Occipital lobe (tissue), 2 donors: ENCODE measurements around the gene MRPL49. TPM values are rescaled to one million over a fixed set of nuclear protein-coding genes. Genes with fewer than 3 reads are reported as not detected.

Source experiments
- DNase-seq: peaks from one replicate; lab custom pipeline; 2025; lab: John Stamatoyannopoulos, UW
- total RNA-seq: library from RNA; depleted of rRNA; stranded (reverse); fragments of >200 nt; gene quantifications from one replicate; pipeline ENCODE4 v1.2.3, GENCODE V29; 2014

Gene MRPL49
- total RNA-seq, 1 donor from 2014 or later = 26.4 TPM

DNA sequence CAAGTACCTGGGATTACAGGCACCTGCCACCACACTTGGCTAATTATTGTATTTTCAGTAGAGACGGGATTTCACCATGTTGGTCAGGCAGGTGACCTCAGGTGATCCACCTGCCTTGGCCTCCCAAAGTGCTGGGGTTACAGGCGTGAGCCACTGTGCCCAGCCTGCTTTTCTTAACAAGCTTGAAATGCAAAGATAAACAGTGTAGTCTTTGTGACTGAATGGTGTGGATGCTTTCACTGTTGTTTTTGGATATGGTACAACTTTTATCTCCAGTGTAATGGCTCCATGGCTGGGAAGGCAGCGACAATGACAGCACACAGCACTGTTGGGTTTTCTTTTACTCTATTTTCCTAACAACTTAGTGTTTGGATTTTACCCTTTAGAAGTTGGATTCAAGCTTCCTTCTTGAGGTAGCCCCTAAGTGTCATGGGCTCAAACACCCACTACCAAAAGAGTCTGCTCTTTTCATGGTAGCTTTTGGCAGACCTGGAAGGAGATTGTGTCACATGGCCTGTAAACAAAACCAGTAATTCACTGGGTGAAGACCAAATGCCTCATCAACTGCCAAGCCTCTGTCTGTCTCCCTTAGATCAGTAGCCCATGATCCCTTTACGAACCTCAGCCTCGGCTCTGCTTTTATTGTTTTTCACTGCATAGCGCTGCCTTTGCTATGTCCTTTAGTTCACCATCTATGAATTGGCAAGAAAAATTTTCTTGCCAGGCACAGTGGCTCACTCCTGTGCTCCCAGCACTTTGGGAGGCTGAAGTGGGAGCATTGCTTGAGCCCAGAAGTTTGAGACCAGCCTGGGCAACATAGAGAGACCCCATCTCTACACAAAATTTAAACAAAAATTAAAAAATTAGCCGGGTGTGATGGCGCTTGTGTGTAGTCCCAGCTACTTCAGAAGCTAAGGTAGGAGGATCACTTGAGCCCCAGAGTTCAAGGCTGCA lies 19.7 kb upstream of the MRPL49 start:
- no peak for DNase-seq

DNA sequence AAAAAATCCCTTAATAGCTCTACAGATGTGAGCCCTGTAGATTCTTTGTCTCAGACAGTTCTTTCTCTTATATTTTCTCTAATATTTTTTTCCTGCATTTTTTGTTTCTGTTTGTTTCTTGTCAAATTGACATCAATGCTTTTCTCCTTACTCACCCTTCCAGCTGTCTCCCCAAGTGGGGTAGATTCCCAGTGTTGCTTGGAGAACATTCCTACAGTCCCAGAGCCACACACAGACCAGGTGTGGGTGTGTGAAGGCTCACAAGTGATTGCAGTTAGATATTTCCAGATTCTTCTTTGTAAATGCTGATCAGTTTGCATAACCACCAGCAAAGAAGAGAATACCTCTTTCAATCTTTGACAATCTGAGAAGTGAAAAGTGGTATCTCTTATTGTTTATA lies 18.6 kb upstream of the MRPL49 start:
- no peak for DNase-seq

DNA sequence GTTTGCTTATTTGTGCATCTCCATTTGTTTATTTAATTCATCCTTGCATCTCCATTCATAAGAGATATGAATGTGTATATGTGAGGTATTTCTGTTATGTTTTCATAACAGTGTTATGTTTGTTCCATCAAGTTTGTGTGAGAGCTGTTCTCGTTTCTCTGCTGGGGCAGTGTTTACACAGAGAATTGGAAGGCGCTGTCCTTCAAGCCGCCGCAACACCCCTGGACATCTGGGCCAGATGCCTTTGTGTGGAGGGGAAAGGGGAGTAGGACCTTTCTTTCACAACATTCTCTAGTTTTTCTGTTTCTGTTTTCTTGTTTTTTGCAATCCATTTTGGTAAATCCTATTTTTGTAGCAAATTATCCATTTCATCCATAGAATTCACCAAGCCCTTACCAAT lies 17.5 kb upstream of the MRPL49 start:
- no peak for DNase-seq

DNA sequence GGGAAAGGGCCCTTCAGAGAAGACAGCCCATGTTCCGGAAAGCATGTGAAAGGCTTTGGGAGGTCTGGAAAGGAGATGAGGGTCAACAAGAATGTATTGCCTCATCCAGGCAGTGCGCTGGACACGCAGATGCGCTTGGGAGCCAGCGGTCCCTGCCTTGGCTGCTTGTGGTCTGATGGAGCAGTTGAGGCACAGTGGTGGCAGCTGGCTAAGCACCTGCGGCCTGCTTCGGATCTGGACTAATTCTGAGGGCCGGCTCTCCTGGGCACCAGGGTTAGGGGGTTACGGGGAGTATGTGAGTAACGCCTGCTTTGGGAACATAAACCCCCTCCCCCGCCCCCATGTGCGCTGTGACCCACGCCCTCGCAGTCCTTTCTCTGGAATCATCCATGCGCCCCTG lies 15.0 kb upstream of the MRPL49 start:
- DNase-seq = no peak

DNA sequence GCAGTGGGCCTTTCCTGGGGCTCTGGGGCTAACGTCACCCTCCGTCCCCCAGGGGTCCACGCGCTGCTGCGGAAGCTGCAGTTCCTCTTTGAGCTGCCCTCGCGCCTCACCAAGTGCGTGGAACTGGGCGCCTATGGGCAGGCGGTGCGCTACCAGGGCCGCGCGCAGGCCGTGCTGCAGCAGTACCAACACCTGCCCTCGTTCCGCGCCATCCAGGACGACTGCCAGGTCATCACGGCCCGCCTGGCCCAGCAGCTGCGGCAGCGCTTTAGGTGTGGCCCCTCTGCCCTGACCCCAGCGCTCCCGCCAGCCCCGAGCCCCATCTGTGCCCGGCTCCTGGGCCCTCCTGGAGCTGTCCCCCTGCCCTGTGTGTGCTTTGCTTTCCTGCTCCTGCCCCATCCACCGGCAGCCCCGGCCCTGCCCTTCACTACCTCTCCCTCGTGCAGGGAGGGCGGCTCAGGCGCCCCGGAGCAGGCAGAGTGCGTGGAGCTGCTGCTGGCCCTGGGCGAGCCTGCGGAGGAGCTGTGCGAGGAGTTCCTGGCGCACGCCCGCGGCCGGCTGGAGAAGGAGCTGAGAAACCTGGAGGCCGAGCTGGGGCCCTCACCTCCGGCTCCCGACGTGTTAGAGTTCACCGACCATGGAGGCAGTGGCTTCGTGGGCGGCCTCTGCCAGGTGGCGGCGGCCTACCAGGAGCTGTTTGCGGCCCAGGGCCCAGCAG lies 14.2 kb upstream of the MRPL49 start:
- DNase-seq = no peak

DNA sequence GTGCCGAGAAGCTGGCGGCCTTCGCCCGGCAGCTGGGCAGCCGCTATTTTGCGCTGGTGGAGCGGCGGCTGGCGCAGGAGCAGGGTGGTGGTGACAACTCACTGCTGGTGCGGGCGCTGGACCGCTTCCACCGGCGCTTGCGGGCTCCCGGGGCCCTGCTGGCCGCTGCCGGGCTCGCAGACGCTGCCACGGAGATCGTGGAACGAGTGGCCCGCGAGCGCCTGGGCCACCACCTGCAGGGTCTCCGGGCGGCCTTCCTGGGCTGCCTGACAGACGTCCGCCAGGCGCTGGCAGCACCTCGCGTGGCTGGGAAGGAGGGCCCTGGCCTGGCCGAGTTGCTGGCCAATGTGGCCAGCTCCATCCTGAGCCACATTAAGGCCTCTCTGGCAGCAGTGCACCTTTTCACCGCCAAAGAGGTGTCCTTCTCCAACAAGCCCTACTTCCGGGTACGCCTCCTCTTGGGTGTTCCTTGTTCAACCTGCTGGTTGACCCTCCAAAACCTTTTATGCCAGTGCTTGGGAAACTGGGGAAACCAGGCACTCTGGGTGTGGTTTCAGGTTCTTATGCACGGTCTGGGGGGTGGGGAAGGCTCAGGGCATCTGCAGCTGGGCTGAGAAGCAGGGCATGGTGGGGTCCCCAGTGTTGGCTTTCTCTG lies 13.5 kb upstream of the MRPL49 start:
- DNase-seq = no peak

DNA sequence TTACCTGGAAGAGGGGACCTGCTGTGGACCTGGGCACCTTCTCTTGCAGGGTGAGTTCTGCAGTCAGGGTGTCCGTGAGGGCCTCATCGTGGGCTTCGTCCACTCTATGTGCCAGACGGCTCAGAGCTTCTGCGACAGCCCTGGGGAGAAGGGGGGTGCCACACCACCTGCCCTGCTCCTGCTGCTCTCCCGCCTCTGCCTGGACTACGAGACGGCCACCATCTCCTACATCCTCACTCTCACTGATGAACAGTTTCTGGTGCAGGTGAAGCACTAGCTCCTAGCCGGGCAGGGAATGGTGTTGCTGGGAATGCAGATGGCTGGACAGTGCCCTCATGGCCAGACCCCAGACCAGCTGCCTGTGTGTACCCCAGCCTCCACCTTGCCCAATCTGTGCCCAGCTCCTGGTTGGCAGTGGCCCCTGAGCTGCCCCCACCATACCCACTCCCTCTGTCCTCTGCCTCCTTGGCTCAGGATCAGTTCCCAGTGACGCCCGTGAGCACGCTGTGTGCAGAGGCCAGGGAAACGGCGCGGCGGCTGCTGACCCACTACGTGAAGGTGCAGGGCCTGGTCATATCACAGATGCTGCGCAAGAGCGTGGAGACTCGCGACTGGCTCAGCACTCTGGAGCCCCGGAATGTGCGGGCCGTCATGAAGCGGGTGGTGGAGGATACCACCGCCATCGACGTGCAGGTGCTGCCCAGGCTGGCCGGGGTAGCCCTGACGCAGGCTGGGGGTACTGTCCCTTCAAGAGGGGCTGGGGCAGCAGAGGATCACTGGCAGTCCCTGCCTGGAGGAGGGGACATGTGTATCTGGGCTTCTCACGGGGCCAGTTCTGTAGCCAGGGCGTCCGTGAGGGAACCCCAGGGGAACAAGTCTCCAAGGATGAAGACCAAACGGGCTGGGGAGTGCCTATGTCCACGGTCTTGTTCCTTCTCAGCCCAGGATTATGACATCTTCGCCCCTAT lies 12.6 kb upstream of the MRPL49 start:
- no peak for DNase-seq

DNA sequence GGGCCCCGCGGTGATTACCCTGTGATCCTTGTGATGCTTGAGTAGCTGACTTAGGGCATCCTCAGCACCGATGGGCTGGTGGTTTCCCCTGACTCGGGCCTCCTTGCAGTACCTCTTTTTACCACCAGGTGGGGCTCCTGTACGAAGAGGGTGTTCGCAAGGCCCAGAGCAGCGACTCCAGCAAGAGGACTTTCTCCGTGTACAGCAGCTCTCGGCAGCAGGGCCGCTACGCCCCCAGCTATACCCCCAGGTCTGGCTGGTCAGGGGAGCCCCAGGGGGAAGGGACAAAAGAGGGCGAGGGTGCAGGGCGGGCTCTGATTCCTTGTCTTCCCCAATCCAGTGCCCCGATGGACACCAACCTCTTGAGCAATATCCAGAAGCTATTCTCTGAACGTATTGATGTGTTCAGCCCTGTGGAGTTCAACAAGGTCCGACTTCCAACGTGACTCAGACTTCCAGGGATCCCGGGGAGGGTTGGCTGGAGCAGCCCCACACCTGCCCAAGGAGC lies 11.7 kb upstream of the MRPL49 start:
- DNase-seq = peak; percentile 81

DNA sequence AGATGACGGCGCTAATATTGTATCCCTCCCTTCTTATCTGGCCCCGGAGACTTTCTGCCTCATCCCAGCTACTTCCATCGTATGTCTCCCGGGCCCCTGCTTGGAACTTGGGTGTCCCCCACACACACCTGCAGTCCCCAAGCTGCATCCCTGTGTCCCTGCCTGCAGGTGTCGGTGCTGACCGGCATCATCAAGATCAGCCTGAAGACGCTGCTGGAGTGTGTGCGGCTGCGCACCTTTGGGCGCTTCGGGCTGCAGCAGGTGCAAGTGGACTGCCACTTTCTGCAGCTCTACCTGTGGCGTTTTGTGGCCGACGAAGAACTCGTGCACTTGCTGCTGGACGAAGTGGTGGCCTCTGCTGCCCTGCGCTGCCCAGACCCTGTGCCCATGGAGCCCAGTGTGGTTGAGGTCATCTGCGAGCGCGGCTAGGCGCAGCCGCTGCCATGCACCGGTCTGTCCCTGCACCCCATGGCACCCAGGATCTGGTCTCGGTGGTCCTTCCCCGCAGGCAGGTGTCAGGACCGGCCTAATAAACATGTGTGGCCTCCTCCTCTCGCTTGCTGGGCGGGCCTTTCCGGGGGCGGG lies 10.9 kb upstream of the MRPL49 start:
- DNase-seq = no peak

DNA sequence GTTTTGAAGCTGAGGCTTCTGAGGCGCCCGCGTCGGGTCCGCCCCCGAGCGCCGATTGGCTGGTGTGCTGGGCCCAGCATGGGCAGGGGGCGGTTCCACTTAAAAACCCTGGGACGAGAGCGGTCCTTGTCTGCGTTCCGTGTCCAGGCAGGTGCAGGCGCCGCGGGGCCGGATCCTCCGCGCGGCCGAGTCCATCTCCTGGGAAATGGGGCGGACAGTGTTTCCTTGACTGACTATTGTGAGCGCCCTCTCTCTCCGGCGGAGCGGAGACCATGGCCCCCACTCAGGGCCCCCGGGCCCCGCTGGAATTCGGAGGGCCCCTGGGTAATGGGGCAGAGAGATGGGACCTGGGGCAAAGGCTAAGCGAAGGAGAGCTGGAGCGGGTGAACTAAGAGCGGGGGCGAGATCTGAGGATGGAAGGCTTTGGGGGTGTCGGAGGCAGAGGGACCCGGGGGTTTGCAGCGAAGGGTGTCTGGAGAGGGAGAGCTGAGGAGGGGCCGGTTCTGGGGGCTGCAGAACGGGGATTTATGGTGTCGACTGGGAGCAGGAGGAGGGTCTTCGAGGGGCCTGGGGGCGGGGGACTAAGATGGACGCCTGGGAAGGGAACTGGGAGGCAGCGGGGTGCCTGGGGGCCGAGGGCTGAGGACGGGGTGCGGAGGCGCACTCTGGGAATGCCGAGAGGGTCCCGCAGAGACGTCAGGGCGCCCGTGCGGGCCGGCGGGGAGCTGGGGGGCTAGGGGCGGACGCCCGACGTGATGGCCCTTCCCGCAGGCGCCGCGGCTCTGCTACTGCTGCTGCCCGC lies 10.2 kb upstream of the MRPL49 start, which contains the start of gene TM7SF2:
Gene TM7SF2, plus strand, starts transcription at position 129 of the 802 bp plus-strand sequence. Its CDS starts 144 bp downstream, at position 273.
- peak; percentile 96 for DNase-seq

DNA sequence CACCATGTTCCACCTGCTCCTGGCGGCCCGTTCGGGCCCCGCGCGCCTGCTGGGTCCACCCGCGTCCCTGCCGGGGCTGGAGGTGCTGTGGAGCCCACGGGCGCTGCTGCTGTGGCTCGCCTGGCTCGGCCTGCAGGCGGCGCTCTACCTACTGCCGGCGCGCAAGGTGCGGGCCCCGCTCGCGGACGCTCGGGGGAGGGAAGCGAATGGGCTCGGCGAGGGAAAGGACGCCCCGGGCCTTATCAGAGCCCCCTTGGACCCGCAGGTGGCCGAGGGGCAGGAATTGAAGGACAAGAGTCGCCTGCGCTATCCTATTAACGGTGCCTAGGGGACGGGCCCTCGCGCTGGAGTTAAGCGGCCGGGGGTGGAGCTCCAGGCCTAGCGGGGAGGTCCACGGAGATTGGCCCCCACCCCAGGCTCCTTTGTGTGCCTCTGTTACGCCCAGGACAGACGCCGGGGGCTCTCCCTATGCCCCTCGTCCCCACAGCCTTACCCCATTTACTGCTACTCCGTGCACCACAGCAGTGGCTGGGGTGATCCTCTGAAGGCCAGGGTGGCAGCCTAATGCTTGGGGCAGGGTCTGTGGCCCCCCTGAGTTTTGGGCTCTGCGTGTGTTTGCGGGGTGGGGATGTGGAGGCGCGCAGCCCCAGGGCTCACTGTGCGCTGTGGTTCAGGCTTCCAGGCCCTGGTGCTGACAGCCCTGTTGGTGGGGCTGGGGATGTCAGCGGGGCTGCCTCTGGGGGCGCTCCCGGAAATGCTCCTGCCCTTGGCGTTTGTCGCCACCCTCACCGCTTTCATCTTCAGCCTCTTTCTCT lies 9.4 kb upstream of the MRPL49 start:
- peak; percentile 34 for DNase-seq

DNA sequence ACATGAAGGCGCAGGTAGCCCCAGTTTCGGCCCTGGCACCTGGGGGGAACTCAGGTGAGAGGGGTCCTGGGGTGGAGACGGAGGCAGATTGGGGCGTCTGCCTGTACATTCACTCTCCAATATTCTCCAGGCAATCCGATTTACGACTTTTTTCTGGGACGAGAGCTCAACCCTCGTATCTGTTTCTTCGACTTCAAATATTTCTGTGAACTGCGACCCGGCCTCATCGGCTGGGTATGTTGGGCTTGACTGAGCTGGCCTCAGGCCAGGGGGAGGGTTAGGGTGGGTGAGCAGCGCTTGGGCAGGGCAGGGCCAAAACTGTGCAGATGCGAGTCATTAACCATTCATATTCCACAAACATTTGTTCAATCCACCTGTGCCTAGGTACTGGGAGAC lies 8.8 kb upstream of the MRPL49 start:
- DNase-seq = no peak

DNA sequence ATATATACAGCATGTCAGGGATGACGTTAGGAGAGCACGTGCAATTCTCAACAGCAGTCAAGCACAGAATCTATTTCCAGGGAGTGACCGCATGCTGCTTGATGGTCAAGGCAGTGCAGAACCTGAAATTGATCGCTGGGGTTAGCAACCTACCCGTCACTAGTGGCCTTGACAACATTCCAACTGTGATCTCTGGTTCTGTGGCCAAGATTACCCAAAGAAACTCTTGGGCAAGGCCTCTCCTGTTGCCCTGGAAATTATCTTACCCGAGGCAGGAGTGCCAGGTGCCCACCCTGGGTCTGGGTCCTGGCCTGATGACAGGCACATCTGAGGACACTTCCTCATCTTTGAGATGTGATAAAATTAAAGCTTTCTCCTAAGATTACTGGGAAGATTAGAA lies 8.3 kb upstream of the MRPL49 start:
- DNase-seq = no peak

DNA sequence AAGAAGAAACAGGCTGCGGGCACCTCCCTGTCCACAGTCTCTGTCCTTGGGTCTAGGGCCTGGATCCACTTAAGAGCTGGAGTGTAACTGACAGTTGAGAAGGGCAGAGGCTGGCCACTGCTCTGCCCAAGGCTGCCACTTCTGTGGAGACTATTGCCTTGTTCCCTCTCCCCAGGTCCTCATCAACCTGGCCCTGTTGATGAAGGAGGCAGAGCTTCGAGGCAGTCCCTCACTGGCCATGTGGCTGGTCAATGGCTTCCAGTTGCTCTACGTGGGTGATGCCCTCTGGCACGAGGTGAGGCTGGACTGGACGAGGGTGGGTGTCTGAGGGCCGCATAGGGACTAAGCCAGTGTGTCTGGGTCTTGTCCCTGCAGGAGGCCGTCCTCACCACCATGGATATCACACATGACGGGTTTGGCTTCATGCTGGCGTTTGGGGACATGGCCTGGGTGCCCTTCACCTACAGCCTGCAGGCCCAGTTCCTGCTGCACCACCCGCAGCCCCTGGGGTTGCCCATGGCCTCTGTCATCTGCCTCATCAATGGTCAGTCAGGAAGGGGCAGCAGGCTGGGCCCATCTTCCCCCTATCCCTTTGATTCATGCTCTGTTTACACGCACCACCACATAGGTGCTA lies 7.5 kb upstream of the MRPL49 start:
- DNase-seq = no peak

DNA sequence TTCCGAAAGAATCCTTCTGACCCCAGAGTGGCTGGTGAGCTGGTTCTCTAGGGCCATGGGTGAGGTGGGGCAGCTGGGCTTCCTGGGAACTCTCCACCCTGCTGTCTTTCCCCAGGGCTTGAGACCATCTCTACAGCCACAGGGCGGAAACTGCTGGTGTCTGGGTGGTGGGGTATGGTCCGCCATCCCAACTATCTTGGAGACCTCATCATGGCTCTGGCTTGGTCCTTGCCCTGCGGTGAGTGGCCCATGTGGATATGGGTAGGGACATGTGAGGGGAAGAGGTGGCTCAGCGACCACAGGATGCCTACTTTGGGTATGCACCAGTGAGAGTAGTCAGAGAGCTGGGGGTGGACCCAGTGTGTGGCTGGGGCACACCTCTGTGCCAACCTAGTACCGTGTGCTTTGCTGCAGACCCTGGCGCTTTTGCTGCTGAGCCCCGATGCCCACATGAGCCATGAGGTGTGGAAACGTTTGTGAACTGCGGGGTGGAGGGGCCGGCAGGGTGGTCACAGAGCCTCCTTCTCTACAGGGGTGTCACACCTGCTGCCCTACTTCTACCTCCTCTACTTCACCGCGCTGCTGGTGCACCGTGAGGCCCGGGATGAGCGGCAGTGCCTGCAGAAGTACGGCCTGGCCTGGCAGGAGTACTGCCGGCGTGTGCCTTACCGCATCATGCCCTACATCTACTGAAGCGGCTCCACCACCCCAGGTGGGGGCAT lies 6.6 kb upstream of the MRPL49 start:
- no peak for DNase-seq

DNA sequence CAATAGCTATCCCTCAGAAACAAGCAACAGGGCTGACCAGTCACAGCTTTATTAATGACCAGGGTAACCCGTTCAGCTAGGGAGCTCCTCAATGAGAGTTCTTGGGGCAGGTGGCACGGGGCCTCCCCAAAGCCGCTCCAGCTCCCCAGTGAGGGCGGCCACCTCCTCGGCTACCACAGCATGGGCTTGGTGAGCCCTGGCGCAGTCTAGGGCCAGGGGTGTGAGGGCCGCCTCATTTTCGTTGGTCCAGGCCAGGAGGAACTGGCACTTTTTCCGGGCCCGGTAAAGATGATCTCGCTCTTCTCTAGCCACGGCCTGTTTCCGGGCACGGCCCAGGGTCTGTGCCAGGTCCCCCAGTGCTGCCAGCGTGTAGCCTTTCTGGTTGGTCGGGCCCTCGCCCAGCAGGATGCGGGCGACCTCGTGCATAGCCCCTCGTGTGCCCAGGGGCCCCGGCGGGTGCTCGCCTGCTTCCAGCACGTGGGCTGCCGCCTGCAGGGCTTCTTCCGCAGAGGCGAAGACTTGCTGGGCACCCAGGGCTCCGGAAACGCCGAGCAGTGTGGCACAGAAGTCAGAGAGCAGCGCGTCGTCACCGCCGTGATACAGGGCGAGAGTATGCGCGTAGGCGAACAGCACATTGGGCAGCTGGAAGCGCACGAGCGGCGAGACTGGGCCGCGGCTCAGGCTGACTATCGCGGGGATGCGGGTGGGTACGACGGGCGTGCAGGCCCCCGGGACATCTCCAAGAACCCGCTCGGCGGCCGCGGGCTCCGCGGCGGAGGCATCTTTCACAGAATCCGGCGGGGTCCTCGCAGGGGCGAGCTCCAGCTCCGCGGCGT lies 5.5 kb upstream of the MRPL49 start:
- DNase-seq = peak; percentile 23
